GM20431 (cell line): ENCODE measurements around the gene IL22.

ENCODE experiments used
- in situ Hi-C: fragments of 300-500 bp; cut with MseI, MboI; formaldehyde crosslinking; loops from one replicate; pipeline ENCODE4 v1.15.0; 2020; ENCODE audit warnings: low sequenced_read_pairs; ENCODE audit not compliant: unreplicated experiment

The IL22 gene

GRCh38 chr12:68264857-68265256 lies 11.5 kb upstream of the IL22 start:
- in situ Hi-C loops, result no loop called here

- in situ Hi-C loops, result no loop called here
Measured at GRCh38 chr12:68264158-68264855, 10.9 kb upstream of the IL22 start.

- in situ Hi-C loops, result no loop called here
Measured at GRCh38 chr12:68263366-68263765, 10.0 kb upstream of the IL22 start.

GRCh38 chr12:68261896-68262295 lies 8.5 kb upstream of the IL22 start:
- in situ Hi-C loops, result no loop called here

- in situ Hi-C loops, result no loop called here
Measured at GRCh38 chr12:68260153-68260552, 6.7 kb upstream of the IL22 start.

- in situ Hi-C loops, result no loop called here
Measured at GRCh38 chr12:68259318-68259940, 6.0 kb upstream of the IL22 start.

GRCh38 chr12:68252077-68252476 lies 1.3 kb downstream of the IL22 start:
- in situ Hi-C loops, result no loop called here

GRCh38 chr12:68250454-68250853 lies 3.0 kb downstream of the IL22 start:
- in situ Hi-C loops, result no loop called here

GRCh38 chr12:68247785-68248184 lies 5.6 kb downstream of the IL22 start:
- in situ Hi-C loops, result no loop called here

GRCh38 chr12:68246350-68246749 lies 7.1 kb downstream of the IL22 start:
- in situ Hi-C loops, result no loop called here

GRCh38 chr12:68245180-68246021 lies 8.0 kb downstream of the IL22 start:
- in situ Hi-C loops, result no loop called here

- in situ Hi-C loops, result no loop called here
Measured at GRCh38 chr12:68242777-68243176, 10.6 kb downstream of the IL22 start.

GRCh38 chr12:68240975-68241374 lies 12.4 kb downstream of the IL22 start:
- in situ Hi-C loops, result no loop called here

- in situ Hi-C loops, result no loop called here
Measured at GRCh38 chr12:68240079-68240478, 13.3 kb downstream of the IL22 start.

- in situ Hi-C loops, result loop anchor here (10.0 kb wide), 1 partner anchor 75 kb away; no protein-coding TSS in a partner anchor
Measured at GRCh38 chr12:68239309-68239982, 14.0 kb downstream of the IL22 start.

GRCh38 chr12:68237619-68238018 lies 15.8 kb downstream of the IL22 start:
- in situ Hi-C loops, result loop anchor here (10.0 kb wide), 1 partner anchor 77 kb away; no protein-coding TSS in a partner anchor

GRCh38 chr12:68237078-68237477 lies 16.3 kb downstream of the IL22 start:
- in situ Hi-C loops, result loop anchor here (10.0 kb wide), 1 partner anchor 78 kb away; no protein-coding TSS in a partner anchor

- in situ Hi-C loops, result loop anchor here (10.0 kb wide), 1 partner anchor 78 kb away; no protein-coding TSS in a partner anchor
Measured at GRCh38 chr12:68236421-68237059, 16.9 kb downstream of the IL22 start.

- in situ Hi-C loops, result loop anchor here (10.0 kb wide), 1 partner anchor 79 kb away; no protein-coding TSS in a partner anchor
Measured at GRCh38 chr12:68235576-68235975, 17.8 kb downstream of the IL22 start.

- in situ Hi-C loops, result loop anchor here (10.0 kb wide), 1 partner anchor 81 kb away; no protein-coding TSS in a partner anchor
Measured at GRCh38 chr12:68234140-68234539, 19.3 kb downstream of the IL22 start.
